OCI-LY7 (cell line): ENCODE measurements around the gene AKT2. TPM values are rescaled to one million over a fixed set of nuclear protein-coding genes. Genes with fewer than 3 reads are reported as not detected.
A peak's percentile ranks its signal among the peaks of the same experiment; 100 is the strongest.

ENCODE experiments used
- BruUV-seq: library from RNA; stranded (reverse); fragments of 400-500 nt; replicated peaks from 2 replicates; lab custom pipeline; 2021; lab: Mats Ljungman, UMichigan
- CTCF ChIA-PET: fragments of 300-600 bp; sonication (Branson Sonifier 250); formaldehyde crosslinking; loops from one replicate; lab custom pipeline; 2022; ENCODE audit warnings: antibody characterized with exemption; ENCODE audit not compliant: unreplicated experiment; lab: Charles Lee
- POLR2A ChIA-PET: fragments of 300-600 bp; sonication (Branson Sonifier 250); formaldehyde crosslinking; loops from one replicate; lab custom pipeline; 2022; ENCODE audit warnings: antibody characterized with exemption; lab: Charles Lee
- DNase-seq: peaks from one replicate; pipeline ENCODE4 v3.0.0-alpha.2; 2015; ENCODE audit warnings: low spot score
- H2AFZ ChIP-seq: fragments of 200-600 bp; sonication (generic), shearing (Covaris generic); 2 replicates; pipeline ENCODE4 v1.6.1; 2014; ENCODE audit warnings: mild to moderate bottlenecking, antibody characterized with exemption, low read length, moderate library complexity
- H3K27ac ChIP-seq: fragments of 200-600 bp; sonication (generic); 2 replicates; pipeline ENCODE4 v1.5.1; 2014; ENCODE audit warnings: mixed run types, low read depth, mild to moderate bottlenecking, moderate library complexity, low read length, inconsistent platforms; ENCODE audit not compliant: poor library complexity, severe bottlenecking
- H3K36me3 ChIP-seq: fragments of 200-600 bp; sonication (generic); 2 replicates; pipeline ENCODE4 v1.6.1; 2014; ENCODE audit warnings: mild to moderate bottlenecking, antibody characterized with exemption, low read length, moderate library complexity, mixed read lengths; ENCODE audit not compliant: insufficient read depth
- H3K4me1 ChIP-seq: fragments of 200-600 bp; sonication (generic); 2 replicates; pipeline ENCODE4 v1.5.1; 2014; ENCODE audit warnings: mild to moderate bottlenecking, low read length; ENCODE audit not compliant: insufficient read depth, poor library complexity, severe bottlenecking
- H3K4me2 ChIP-seq: fragments of 200-600 bp; sonication (generic); 2 replicates; pipeline ENCODE4 v1.6.1; 2014; ENCODE audit warnings: mild to moderate bottlenecking, low read length
- H3K4me3 ChIP-seq: fragments of 200-600 bp; sonication (generic); 2 replicates; pipeline ENCODE4 v1.5.1; 2014; ENCODE audit warnings: mild to moderate bottlenecking, low read depth, low read length; ENCODE audit not compliant: poor library complexity, severe bottlenecking
- H3K79me2 ChIP-seq: fragments of 200-600 bp; sonication (generic); 2 replicates; pipeline ENCODE4 v1.6.1; 2016; ENCODE audit warnings: low read depth, mild to moderate bottlenecking, low read length, moderate library complexity, mixed read lengths; ENCODE audit not compliant: insufficient read depth
- H3K9me2 ChIP-seq: fragments of 200-600 bp; sonication (generic); 2 replicates; pipeline ENCODE4 v1.6.1; 2016; ENCODE audit warnings: mild to moderate bottlenecking, low read length, mixed read lengths; ENCODE audit not compliant: insufficient read depth
- H3K9me3 ChIP-seq: fragments of 200-600 bp; sonication (generic); 2 replicates; pipeline ENCODE4 v1.6.1; 2014; ENCODE audit warnings: mild to moderate bottlenecking, mixed run types, low read length, mixed read lengths
- H4K20me1 ChIP-seq: fragments of 200-600 bp; sonication (generic); 2 replicates; pipeline ENCODE4 v1.6.1; 2014; ENCODE audit warnings: mild to moderate bottlenecking, antibody characterized with exemption, low read length, moderate library complexity, mixed read lengths; ENCODE audit not compliant: insufficient read depth
- EZH2phosphoT487 ChIP-seq: fragments of 200-600 bp; sonication (generic); IDR thresholded peaks from 2 replicates; pipeline ENCODE4 v1.6.1; 2018; ENCODE audit warnings: low read depth, borderline replicate concordance, mild to moderate bottlenecking, mixed run types, antibody characterized with exemption, low read length, moderate library complexity, mixed read lengths
- intact Hi-C: fragments of 100-400 bp; cut with micrococcal nuclease; formaldehyde crosslinking; loops from one replicate; pipeline ENCODE4 v1.10.0; 2022; ENCODE audit not compliant: unreplicated experiment
- total RNA-seq, 2 experiments: library from RNA; depleted of rRNA in 1 of 2; stranded (reverse); fragments of >200 nt in 1 of 2; shearing (Covaris generic) in 1 of 2; gene quantifications; 2 replicates each; pipeline ENCODE4 v1.2.3, GENCODE V29; 2014 to 2022
- TF ChIP-seq, protein P1 (sequence below): fragments of 200-600 bp; sonication (generic); conservative IDR thresholded peaks from 2 replicates; pipeline ENCODE4 v1.5.1; 2014; ENCODE audit warnings: mild to moderate bottlenecking, antibody characterized with exemption, low read length, moderate library complexity, mixed read lengths

Gene AKT2
- total RNA-seq, 2 experiments from 2014 or later = 116 to 197 TPM

DNA sequence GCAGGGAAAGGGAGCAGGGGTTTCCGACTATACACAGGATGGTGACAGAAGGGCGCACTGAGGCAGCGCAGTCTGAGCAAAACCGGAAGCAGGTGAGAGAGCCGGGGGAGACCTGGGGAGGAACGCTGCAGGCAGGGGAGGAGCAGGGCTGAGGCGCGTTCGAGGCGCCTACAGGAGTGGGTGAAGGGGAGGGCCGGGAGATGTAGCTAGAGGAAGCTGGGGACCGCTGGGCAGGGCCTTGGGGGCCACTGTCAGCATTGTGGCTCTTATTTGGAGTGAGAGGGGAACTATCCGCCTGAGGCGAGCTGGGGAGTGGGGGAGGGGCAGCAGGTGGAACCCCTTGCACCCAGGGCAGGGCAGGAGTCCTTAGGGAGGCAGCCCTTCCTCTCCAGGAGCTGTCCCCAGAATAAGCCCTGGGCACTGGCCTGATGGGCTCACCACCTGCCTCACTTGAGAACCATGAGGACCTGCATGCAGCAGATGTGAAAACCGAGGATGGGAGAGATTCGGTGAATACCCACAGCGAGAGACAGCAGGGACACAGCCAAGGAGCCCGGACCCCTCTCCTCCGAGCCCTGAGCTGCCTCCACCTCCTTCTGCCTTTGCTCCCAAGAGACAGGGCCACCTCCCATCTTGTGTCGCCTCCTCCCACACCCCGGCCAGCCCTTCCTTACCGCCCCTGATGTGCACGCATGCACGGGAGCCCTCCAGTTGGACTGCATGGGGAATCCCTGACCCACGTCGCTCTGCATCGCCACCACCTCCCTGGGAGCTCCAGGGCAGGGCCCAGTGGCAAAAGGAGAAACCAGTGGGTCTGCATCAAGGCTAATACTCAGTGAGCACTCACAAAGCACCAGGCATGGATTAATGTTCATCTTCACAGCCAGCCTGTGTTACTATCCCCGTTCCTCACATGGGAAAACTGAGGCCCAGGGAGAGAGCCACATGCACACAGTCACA is 10.3 kb downstream of the AKT2 start:
- Histone ChIP-seq H3K4me2 (peak overlapping the region; percentile 62), H3K79me2 (peaks cover 75% of the 10 kb centered on the region), H3K4me1 (peaks cover 21% of the 10 kb centered on the region), H3K9me2 (no peaks in the 10 kb centered on the region), H2AFZ (no peak overlapping the region), H3K27ac (no peak overlapping the region), H4K20me1 (no peaks in the 10 kb centered on the region), H3K36me3 (peaks cover 30% of the 10 kb centered on the region), H3K9me3 (no peaks in the 10 kb centered on the region), H3K4me3 (peak overlapping the region; percentile 17)
- no TSS peak for BruUV-seq
- peak; percentile 47 for DNase-seq
- TF ChIP-seq, protein P1, sequence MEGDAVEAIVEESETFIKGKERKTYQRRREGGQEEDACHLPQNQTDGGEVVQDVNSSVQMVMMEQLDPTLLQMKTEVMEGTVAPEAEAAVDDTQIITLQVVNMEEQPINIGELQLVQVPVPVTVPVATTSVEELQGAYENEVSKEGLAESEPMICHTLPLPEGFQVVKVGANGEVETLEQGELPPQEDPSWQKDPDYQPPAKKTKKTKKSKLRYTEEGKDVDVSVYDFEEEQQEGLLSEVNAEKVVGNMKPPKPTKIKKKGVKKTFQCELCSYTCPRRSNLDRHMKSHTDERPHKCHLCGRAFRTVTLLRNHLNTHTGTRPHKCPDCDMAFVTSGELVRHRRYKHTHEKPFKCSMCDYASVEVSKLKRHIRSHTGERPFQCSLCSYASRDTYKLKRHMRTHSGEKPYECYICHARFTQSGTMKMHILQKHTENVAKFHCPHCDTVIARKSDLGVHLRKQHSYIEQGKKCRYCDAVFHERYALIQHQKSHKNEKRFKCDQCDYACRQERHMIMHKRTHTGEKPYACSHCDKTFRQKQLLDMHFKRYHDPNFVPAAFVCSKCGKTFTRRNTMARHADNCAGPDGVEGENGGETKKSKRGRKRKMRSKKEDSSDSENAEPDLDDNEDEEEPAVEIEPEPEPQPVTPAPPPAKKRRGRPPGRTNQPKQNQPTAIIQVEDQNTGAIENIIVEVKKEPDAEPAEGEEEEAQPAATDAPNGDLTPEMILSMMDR = no peak
- TF ChIP-seq EZH2phosphoT487 = no peak
- intact Hi-C loops = no loop called here
- ChIA-PET POLR2A (no interaction called here), CTCF (interaction anchor here (0.5 kb wide), 2 partner anchors 10 to 31 kb away, joined by 3 to 9 read pairs; partner anchors contain the start of gene AKT2)

DNA sequence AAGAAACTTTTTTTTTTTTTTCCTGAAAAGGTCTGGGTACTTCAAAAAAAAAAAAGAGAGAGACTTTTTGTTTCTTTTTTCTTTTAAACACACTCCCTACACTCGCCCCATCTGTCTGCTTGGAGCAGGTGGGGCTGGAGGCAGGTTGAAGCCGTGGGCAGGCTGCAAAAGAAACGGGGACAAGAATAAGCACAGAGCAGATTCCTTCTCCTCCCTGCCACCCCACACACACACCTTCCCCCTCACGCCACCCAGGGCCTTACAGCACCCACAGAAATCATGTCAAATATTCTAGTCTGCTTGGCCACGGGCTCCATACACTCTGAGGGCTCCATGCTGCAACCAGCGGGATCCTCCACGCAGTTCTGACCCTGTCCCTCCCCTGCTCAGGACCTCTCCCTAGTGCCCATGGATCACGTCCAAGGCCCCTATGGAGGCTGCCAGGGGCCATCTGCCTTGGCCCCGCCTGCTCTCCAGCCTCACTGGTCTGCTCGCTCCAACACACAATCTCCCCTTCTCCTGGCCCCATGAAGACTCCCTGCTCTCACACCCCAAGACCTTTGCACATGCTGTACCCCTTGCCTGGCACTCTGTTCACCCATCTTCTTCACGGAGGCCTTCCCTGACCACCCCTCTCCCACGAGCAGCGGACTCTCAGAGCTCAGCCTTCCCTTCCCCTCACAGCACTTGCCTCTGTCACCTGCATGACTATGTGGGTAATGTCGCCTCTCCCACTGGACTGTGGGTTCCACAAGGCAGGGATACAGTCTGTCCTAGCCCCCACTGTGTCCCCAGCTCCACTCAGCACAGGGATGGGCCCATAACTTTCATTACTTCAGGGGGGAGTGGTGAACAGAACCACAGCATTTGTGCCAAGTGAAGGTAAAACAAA is 11.4 kb downstream of the AKT2 start:
- Histone ChIP-seq H4K20me1 (no peaks in the 10 kb centered on the region), H3K27ac (no peak overlapping the region), H2AFZ (no peak overlapping the region), H3K9me3 (no peaks in the 10 kb centered on the region), H3K4me3 (no peak overlapping the region), H3K79me2 (peaks cover 63% of the 10 kb centered on the region; the same call in 1 of the 2 replicates), H3K4me2 (peak overlapping the region; percentile 62; the same call in 1 of the 2 replicates), H3K4me1 (peaks cover 15% of the 10 kb centered on the region), H3K36me3 (peaks cover 36% of the 10 kb centered on the region), H3K9me2 (no peaks in the 10 kb centered on the region)
- ChIA-PET POLR2A (no interaction called here), CTCF (interaction anchor here (0.5 kb wide), 1 partner anchor 11 kb away, joined by 9 read pairs; the partner anchor contains the start of gene AKT2)
- DNase-seq = no peak
- intact Hi-C loops = no loop called here
- BruUV-seq = no TSS peak
- no peak for TF ChIP-seq EZH2phosphoT487
- TF ChIP-seq, protein P1 = no peak
